ENCODE measurements around the gene NOM1.
"Not testable (repeated sequence)": the region's sequence is repeated elsewhere in the genome, so short reads cannot be mapped to it uniquely, and the experiment has no call there.

NOM1 gene

DNA sequence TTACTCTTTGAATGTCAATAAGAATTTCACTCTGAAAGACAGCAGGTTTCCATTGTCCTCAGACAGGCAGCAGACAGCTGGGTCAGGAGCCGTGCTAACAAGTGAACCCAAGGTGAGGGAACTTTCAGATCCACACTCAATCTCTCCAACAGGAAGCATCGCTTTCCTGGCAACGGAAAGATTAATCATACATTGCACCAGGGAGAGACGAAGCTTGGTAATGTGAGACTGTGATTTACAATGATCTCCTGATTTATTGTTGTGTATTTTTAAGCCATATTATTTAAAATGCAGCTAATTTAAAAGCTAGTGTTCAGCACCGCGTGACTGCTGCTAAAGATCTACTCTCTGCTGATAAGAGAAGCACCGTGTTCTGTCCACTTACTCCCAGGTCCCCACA, 17.5 kb upstream of the NOM1 start:
- DNase-seq (ENCODE audit: low read depth in 1 of 2, low spot score in 1 of 2), result no peak
- H3K27me3 ChIP-seq (ENCODE audit: insufficient read depth, poor library complexity, severe bottlenecking), result peaks cover 3% of the 10 kb centered on the region
- H3K27ac ChIP-seq (replicated peaks), result no peak overlapping the region
- no peak for TF ChIP-seq SPI1 (IDR thresholded peaks at IDR 0.05; ENCODE audit: borderline replicate concordance, low read depth)
- TF ChIP-seq, protein P1, sequence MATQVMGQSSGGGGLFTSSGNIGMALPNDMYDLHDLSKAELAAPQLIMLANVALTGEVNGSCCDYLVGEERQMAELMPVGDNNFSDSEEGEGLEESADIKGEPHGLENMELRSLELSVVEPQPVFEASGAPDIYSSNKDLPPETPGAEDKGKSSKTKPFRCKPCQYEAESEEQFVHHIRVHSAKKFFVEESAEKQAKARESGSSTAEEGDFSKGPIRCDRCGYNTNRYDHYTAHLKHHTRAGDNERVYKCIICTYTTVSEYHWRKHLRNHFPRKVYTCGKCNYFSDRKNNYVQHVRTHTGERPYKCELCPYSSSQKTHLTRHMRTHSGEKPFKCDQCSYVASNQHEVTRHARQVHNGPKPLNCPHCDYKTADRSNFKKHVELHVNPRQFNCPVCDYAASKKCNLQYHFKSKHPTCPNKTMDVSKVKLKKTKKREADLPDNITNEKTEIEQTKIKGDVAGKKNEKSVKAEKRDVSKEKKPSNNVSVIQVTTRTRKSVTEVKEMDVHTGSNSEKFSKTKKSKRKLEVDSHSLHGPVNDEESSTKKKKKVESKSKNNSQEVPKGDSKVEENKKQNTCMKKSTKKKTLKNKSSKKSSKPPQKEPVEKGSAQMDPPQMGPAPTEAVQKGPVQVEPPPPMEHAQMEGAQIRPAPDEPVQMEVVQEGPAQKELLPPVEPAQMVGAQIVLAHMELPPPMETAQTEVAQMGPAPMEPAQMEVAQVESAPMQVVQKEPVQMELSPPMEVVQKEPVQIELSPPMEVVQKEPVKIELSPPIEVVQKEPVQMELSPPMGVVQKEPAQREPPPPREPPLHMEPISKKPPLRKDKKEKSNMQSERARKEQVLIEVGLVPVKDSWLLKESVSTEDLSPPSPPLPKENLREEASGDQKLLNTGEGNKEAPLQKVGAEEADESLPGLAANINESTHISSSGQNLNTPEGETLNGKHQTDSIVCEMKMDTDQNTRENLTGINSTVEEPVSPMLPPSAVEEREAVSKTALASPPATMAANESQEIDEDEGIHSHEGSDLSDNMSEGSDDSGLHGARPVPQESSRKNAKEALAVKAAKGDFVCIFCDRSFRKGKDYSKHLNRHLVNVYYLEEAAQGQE (IDR thresholded peaks at IDR 0.05; ENCODE audit: insufficient replicate concordance, low read depth), result no peak
- TF ChIP-seq POLR2AphosphoS5 (IDR thresholded peaks at IDR 0.05; ENCODE audit: low read depth), result no peak
- TF ChIP-seq, protein P2, sequence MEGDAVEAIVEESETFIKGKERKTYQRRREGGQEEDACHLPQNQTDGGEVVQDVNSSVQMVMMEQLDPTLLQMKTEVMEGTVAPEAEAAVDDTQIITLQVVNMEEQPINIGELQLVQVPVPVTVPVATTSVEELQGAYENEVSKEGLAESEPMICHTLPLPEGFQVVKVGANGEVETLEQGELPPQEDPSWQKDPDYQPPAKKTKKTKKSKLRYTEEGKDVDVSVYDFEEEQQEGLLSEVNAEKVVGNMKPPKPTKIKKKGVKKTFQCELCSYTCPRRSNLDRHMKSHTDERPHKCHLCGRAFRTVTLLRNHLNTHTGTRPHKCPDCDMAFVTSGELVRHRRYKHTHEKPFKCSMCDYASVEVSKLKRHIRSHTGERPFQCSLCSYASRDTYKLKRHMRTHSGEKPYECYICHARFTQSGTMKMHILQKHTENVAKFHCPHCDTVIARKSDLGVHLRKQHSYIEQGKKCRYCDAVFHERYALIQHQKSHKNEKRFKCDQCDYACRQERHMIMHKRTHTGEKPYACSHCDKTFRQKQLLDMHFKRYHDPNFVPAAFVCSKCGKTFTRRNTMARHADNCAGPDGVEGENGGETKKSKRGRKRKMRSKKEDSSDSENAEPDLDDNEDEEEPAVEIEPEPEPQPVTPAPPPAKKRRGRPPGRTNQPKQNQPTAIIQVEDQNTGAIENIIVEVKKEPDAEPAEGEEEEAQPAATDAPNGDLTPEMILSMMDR (IDR thresholded peaks at IDR 0.05; ENCODE audit: insufficient read depth, low read length), result no peak
- TF ChIP-seq GABPA (IDR thresholded peaks at IDR 0.05; ENCODE audit: low read depth), result no peak
- H3K4me3 ChIP-seq (replicated peaks; ENCODE audit: insufficient read depth, low read length), result no peak overlapping the region

DNA sequence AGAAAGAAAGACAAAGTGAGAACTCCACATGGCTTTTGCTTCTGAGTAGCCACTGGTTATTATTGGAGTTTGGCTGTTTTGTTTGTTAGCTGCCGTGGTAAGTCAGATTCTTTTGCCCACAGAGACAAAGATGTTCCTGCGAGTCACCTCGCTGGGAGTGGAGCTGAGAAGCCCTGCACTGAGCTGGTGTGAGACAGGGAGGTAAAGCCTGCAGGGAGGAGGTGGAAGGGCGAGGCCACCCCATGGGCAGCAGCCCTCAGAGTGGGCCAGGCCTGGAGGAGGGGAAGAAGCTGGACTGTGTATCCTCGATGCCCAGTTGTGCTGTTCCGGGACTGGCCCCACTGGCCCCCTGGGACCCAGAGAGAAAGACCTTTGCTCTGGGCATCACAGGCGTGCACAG, 14.3 kb upstream of the NOM1 start:
- TF ChIP-seq, protein P1 (IDR thresholded peaks at IDR 0.05; ENCODE audit: insufficient replicate concordance, low read depth), result no peak
- no peaks in the 10 kb centered on the region for H3K27me3 ChIP-seq (ENCODE audit: insufficient read depth, poor library complexity, severe bottlenecking)
- no peak for DNase-seq (ENCODE audit: low read depth in 1 of 2, low spot score in 1 of 2)
- H3K4me3 ChIP-seq (replicated peaks; ENCODE audit: insufficient read depth, low read length), result no peak overlapping the region
- H3K27ac ChIP-seq (replicated peaks), result no peak overlapping the region

DNA sequence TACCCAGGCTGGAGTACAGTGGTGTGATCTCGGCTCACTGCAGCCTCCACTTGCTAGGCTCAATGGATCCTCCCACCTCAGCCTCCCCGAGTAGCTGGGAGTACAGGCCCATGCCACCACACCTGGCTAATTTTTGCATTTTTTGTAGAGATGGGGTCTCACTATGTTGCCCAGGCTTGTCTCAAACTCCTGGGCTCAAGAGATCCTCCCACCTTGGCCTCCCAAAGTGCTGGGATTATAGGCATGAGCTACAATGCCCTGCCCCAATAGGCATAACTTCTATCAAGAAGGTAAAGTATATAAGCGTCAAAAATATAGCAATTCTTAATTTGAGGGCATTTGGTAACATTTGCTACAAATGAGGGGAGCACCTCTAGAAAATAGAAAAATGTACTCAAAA, 12.7 kb upstream of the NOM1 start:
- not testable (repeated sequence) for H3K27me3 ChIP-seq (ENCODE audit: insufficient read depth, poor library complexity, severe bottlenecking); H3K4me3 ChIP-seq (replicated peaks; ENCODE audit: insufficient read depth, low read length); DNase-seq (ENCODE audit: low read depth in 1 of 2, low spot score in 1 of 2); H3K27ac ChIP-seq (replicated peaks)

DNA sequence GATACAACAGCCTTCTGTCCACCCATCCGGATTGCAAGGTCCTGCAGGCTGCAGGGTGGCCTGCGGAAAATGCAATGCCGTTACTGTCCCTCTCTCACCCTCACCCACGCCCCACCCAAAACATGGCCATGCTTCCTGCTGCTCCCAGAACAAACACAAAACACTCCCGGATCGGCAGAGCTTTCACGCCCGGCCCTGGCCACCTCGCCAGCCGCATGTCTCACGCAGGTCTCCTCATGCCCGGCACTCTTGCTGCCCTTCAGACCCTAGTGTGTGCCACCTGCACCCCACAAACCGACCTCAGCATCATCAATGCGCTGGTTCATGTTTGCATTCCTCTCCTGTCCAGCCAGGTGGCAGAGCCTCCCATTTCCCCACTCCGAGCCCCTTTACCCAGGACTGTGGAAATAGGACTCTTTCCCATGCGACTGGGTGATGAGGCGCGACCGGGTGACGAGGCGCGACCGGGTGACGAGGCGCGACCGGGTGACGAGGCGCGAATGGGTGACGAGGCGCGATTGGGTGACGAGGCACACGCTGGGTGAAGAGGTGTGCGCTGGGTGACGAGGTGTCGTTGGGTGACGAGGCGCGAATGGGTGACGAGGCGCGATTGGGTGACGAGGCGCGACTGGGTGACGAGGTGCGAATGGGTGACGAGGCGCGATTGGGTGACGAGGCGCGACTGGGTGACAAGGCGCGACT, 8.9 kb upstream of the NOM1 start:
- peaks cover 4% of the 10 kb centered on the region for H3K27me3 ChIP-seq (ENCODE audit: insufficient read depth, poor library complexity, severe bottlenecking)

More for the DNA sequence above, 8.9 kb upstream of the NOM1 start:
- no peak overlapping the region for H3K27ac ChIP-seq (replicated peaks)
- no peak overlapping the region for H3K4me3 ChIP-seq (replicated peaks; ENCODE audit: insufficient read depth, low read length)
- no peak for TF ChIP-seq POLR2AphosphoS5 (IDR thresholded peaks at IDR 0.05; ENCODE audit: low read depth)
- no peak for TF ChIP-seq GABPA (IDR thresholded peaks at IDR 0.05; ENCODE audit: low read depth)
- TF ChIP-seq, protein P1 (IDR thresholded peaks at IDR 0.05; ENCODE audit: insufficient replicate concordance, low read depth), result no peak
- TF ChIP-seq, protein P2 (IDR thresholded peaks at IDR 0.05; ENCODE audit: insufficient read depth, low read length), result no peak
- DNase-seq (ENCODE audit: low read depth in 1 of 2, low spot score in 1 of 2), result no peak
